ENCODE measurements around the gene EDIL3.
"Not testable (repeated sequence)": the region's sequence is repeated elsewhere in the genome, so short reads cannot be mapped to it uniquely, and the experiment has no call there.

The EDIL3 gene

DNA sequence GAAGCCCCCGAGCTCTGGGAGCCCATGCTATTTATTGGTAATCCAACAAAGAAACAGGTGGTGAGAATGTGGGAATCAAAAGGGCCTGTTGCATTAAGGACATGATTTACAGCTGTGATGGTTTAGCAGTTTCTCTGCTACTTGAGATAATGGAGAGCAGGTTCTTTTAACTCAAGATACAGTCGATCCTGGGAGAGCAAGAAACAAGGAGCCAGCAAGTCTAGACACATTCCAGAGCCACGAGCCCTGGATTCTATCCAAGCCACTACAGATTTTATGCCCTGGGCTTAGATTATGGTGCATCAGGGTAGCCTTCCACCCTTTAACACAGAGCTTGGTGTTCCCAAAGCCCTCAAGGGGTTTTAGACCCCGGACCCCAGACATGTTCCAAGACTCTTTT, 87.0 kb downstream of the EDIL3 start:
- DNase-seq: not testable (repeated sequence)

DNA sequence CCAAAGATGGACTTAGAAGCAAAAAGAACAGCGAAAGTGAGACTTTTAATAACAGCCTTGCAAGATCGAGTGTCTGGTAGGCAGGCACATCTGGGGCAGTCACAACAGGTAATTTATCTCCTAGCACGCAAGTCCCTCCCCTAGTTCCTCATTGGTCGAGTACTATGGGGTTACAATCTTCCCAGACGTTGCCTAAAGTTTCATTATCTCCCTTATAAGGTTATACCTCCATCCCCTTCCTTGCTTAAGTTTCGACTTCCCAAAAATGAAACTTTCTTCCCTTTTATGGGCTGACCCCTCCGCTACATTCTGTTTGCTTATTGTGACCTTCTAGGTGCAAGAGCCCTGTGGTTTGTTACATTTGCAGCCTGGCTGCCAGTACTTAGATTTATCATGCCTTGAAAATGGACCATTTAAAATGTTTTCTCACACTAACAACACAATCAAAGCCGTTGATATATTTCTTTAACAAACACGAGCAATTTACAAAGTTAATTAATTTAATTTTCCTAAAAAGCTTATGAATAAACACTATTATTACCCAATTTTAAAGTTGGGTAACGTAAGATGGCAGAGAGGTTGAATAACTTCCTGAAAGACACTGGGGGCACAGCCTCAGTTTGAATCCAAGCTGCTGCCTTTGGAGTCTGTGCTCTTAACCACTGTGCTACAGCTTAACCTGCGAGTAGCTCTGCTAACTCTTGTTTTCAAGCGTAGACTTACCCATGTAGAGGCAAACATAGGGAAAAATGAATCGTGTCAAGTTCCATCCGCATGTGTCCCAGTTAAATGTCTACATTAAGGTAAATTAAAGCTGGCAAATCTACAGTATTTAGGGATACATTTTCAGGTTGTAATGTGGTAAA, 91.7 kb downstream of the EDIL3 start:
- DNase-seq: no peak

DNA sequence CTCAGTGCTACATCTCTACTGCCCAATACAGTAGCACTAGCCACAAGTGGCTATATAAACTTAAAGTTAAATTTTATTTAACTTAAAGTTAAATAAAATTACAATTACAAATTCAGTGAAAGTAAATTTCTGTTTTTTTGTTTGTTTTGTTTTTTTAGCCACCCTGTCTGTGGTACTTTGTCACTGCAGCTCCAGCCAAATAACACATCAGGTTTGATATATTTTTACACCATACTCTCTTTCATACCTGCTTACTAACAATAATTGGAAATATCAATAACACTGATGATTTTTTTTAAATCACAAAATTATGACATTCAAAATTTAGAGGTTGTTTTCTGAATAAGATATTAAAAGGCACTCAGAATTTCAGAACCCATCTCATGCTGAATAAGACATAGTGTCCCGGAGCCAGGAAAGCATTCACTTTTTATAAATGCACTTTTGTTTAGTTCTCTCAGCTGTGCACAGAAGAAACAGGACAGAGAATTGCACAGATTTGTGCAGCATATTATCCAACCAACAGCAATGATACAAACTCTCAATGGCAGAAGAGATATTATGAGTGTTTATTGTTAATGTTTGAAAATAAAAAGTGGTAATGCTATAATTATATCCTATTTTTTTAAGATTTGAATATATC, 92.6 kb downstream of the EDIL3 start:
- no peak for DNase-seq

DNA sequence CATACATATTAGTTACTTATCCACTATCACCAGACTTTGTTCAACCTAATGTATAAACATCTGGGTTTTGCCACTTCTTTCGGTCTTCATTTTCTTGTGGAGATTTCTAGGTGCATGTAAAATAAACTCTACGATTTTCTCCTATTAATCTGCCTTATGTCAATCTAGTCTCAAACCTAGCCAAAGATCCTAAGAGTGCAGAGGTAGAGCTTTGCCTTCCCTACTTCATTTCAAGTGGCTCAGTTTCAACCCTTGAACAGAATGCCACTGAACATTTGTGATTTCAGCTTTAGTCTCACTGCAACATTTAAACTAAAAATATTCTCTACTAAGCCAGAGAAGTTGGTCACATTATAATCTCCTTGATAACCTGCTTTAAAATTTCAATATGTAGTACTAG, 94.0 kb downstream of the EDIL3 start:
- DNase-seq: no peak

DNA sequence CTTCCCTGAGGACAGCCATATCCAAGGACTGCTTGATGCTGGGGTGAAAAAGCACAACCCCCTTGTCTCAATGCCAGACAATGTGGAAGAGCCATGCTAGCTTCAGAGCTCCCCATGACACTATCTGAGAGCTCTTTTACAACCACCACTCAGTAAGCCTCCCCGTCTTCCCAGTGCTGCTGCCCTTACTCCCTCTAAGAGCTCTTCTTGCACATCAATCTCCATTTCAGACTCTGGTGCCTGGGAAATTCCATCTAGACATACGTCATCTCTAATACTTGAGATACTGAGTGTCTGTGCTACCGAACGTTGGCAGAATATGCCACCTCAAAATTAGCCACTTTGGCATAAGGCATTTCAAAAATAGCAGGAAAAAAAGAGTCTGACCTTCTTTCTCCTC, 94.5 kb downstream of the EDIL3 start:
- DNase-seq: no peak

DNA sequence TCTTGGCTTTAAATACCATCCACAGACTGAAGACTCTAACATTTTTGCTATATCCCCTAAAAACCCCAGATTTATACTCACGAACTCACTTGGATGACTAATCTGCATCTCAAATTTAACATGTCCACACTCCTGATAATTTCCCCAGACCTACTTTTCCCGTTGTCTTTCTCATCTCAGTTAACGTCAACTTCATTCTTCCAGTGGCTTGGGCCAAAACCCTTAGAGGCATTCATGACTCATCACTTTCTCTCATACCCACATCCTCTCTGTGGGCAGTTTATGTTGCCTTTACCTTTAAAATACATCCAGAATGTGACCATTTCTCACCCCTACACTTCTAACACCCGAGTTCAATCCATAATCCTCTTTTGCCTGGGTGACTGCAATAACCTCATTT, 96.7 kb downstream of the EDIL3 start:
- DNase-seq: no peak

DNA sequence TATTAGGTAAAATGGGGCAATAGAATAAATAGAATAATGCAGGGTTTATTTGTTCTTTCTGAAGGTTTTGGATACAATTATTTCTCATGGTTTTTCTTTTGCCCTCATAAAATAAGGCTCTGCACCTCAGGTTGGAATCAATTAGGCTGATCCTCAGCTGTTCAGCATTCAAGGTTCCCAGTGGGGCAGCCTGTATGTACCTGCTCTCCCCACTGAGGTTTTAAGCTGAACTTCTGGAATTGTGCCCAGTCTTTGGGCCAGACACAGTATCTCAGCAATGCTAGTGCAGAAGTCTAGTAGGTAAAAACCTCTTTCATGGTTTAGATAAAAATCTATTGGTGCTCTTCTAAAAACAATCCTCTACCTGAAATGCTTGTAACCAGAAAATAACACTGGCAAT, 98.0 kb downstream of the EDIL3 start:
- DNase-seq: no peak

DNA sequence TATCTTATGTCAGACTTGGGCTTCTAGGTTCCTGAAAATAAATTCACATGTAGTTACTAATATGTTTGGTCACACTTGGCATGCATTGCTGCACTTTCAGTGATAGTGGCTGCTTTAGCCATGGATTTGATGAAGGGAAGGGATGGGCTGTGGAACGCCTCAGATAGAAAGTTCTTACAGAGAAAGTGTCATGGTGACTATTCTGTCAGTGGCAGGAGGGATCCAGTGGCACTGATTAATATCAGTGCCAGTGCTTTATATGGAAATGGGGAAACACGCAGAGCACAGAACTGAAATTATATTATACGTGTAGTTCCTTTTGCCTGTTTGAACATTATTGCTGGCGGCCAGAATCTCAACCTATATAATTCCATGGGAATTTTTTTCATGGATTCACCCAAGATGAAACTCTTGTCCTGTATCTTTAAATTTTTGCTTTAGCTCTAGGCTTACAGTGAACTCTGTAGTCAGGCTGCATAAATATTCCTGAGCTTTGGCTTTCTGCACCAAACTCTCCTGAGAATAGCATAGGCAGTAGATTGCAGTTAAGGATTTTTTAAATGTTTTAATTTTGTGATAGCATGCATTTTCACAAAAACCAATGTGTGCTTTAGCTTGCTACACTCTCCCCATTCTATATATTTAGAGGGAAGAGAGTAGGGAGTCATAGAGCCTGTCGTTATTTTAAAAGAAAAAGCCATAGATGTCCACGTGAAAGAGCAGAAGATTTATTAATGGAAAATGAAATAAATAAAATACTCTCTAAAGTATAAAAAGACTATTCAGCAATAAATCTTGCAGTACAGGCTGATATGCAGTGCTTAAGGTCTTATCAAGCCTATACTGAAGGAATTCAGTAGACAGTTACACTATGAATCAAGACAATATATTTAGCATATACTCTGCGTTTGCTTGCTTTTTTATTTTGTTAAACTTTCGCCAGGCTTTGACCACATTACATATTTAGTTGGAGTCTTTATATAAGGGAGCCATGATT, 98.7 kb downstream of the EDIL3 start:
- DNase-seq: no peak

DNA sequence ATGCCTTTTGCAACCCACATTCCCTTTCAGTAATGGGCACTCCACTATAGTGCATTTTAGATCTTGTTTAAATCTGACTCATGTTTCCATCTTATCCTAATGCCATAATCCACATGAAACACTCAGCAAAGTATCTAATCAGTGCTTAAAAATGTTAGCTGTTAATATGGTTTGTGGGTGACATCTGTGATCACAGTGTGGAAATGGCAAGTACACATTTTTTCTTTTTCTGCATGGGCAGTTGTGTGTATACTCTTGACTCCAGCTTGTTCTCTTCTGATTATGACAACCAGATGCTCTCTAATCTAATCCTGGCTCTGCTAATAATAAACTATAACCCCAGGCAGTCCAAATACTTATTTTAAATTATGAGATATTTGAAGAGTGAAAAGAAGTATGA, 103.3 kb downstream of the EDIL3 start:
- no peak for DNase-seq

DNA sequence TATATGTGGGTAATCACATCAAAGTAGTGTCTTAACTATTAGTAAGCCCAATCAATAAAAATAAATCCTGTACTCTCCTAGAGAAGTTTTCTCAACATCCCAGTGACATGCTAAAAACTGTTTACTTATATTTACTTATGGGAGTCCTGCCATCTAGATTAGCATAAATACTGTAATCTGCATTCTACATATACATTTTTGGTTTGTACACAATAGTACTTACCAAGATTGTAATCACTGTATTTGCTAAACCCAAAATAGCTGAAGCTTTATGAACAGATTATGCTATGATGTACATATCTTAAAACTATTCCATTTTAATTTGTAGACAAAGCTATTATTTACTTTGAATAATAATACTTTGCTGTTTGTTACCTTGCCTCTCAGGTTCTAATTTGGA, 105.4 kb downstream of the EDIL3 start:
- no peak for DNase-seq

DNA sequence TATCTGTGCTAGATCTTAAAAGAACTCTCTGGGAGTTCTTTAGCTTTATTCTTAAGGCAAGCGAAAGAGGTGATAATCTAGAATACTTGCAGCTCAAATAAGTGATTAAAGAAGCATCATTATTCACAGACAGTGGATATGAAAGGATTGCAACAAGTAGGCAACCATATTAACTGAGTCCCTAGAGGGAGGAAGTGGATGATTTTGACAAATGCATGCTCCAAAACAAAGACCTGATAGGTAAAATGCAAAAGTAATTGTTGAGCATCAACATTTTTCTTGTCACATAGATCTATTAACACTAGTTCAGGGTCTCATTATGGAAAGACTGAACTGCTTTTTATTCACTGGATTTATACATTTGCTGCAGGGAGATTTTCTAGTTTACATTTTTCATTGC, 109.1 kb downstream of the EDIL3 start:
- DNase-seq: no peak

DNA sequence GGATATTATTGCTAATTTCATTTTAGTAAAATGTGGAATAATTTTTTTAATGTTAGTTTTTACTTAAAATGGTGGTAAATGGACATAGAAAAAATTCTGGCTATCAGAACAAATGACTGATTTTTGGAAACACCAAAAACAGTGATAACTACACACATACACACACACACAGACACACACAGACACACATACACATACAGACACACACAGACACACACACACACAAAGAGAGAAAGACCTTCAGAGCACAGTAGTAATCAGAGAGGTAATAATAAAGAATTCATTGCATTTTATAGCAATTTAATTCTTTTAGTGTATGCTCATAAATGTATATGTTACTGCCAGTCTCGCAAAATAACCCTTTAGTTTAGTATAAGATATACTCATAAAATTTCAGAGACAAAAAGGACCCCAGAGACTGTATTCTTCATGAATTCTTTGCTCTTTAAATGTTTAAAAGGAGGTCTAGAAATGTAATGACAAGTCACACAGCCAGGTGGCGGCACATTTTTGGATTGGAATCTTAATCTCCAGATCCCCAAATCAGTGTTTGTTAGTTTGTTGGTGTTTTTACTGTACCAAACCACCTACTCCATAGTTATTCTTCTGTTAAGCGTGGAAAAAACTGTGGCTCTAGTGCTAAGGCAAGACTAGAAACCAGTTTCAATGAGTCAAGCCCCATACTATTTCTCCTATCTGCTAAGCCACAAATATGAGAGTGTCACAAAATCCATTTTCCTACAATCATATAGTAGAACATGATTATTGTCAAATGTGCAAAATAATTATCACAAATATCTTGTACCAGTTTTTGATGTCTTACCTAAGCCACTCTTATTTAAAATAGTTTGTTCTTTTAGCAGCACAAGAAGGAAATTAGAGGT, 109.9 kb downstream of the EDIL3 start:
- no peak for DNase-seq

DNA sequence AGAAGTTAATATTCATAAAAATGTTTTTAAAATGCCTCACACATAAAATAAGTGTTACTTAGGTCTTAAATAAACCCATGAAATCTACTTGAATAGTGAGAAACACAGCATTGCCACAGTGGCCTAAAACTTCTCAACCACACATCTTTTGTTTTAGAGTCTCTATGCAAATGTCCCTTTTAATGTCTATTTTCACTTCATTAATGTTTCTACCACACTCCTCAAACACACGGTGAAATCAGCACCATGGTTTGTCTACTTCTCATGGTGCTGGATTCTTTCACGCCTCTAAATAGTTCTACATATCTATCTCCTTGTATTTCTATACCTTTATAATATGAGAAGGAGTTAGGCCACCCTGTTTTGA, 111.2 kb downstream of the EDIL3 start:
- DNase-seq: no peak

DNA sequence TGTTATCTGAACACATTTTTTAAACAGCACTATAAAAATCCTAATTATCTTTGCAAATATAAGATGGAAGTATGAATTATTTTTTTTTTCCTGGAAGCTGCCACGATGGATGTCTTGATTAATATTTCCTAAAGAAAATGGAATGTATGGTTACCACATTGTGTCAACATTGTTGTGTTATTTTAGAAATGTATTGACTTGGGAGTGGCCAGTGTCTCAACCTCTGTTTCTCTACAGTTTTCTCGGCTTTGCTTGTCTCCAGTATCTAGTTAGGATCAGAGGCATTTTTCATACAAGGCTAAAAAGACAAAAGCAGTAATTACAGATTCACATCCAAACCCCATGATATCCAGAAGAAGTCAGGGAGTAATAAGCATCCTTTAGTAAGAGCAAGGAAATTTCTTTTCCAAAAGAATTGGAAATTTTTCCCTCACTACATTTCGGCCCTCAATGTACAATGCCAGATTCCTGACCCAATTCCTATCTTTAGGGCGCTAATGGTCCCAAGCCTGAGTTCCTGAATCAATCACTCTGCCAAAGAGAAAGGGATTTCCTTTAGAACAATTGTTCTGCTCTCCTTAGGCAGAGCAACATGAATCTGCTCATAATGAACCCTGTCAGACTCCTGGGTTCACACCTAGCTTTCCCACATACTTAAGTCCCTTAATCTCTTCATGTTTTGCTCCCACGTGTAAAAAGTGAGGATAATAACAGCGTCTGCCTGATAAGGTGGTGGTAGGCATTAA, 111.7 kb downstream of the EDIL3 start:
- DNase-seq: no peak

DNA sequence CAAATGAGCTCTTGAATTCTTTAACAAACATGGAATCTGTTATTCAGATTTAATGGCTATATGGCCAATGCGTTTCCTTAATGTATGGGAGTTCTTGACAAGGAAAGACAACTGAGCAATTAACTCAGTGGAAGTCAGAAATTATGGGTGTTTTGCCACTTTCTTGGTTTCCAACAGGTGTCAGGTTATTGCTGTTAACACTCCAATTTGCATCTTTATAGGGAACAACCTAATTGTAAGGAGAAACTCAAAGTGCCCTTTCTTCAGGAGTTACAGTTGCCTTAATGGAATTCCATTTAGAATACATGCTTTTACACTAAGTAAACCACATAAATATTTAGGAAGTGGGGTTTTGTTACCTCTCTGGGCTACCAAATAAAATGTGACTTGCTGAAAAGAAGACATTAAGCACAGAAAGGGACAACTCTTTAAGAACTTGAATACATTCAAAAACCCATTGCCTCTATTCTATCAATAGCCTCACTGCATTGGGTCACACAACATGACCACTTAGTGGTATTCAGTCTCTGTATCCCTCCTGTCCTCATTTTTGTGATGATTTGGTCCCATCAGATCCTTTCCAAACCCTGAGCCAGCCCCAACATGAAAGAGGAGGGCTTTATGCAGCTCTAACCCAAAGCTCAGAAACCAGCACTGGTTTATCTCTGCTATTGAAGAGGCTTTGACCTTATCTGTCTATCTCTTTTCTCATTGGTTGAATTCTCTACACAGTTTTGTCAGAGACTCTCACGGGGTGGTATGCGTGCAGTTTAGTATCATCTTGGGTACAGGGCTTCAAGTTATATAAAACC, 118.7 kb downstream of the EDIL3 start:
- no peak for DNase-seq

DNA sequence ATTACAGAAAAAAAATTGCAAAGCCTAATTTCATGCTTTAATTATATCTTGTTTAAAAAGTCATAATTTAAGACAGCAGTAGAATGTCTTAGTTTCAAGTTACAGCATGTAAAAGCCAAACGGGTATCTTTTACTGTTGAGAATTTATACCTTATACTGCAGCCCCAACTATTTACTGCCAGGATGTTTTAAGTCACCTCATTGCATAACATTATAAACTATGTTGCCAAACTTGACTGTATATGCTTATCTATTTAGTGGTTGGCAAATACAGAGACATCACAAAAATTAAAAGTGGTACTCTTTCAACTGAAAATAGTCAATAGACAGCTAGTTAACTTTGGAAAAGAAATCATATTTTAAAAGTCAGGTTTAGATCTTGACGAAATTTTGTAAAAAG, 119.5 kb downstream of the EDIL3 start:
- no peak for DNase-seq

DNA sequence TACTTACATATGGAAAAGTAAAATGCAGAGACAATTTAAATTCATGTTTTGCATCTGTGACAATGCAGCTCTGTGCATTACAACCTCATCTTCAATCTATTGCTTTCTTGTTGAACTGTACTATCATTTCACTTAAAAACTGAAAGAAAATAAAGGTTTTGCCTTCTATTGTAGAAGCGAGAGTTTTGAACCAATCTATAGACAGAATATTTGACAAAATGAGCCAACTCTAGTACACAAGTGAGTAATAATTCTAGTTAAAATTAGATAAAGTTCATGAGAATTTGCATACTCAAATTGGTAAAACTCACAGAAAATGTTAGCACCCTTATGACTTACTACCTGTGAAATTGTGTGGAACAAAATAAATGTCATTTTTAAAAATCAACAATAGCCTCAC, 123.7 kb downstream of the EDIL3 start:
- no peak for DNase-seq

DNA sequence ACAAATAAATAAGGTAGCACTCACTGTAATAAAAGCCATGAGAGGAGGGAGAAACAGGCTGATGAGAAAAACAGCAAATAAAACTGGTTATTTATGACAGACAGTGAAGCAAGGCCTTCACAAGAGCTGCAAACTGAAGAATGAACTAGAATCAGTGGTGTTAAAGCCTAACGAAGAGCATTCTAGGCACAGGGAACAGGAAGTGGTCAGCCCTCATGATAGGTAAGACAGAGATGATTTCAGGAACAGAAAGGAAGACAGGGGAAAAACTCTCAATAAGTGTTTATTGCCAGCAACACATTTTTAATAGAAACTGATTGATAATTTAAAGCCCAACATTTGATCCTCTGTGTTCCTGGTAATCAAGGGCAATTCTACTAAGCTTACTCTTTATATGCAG, 124.5 kb downstream of the EDIL3 start:
- no peak for DNase-seq

DNA sequence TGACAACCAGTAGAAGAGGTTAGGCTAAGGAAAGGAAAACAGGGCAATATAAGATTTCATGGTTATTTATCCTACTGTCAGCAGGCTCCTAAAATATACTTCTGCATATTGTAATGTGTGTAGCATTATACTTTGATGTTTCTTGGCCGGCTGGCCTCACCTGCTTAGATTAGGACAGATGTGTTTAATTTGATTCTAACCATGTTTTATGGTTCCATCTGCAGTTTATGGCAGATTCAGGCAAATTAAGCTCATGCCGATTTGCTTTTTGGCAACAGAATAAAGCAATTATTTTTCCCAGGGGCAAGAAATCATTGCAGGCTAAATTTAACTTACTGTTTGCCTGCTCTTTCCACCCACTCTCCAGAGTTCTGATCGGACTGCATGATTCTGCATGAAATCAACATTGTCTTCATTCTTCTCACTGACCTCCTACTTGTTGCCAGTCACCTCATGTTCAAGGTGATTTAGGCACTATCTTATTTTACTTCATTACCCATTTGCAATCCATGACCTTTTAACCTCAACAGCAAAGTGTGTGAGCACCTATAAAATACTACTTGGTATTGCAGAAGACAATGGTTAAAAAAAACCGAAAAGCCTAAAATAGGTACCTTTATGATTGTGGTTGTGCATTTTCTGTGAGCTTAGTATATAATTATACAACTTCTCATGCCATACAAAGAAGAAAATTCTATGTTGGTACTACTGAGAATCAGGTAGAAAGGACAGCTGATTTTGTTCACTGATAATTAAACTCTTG, 125.2 kb downstream of the EDIL3 start:
- no peak for DNase-seq

DNA sequence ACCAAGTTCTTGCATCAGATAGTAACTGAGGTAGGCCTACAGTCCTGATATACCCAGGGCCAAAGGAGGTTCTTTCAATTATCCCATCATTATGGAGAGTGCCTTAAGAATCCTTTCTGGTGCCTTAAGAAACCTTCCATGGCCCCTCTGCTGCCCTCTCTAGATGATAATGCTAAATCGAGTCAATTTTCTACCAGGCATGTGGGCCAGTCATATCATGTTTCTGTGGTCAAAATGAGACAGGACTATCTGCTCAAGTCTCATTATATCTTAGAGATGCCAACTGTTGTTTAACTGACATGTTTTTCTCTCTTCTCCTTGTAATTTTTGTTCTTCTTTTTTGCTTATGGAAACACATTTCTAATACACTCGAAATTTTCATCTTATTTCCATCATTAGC, 127.6 kb downstream of the EDIL3 start:
- no peak for DNase-seq
